HL-60 (cell line): ENCODE data around the gene IL1RL1.

Experiments
- DNase-seq, 2 experiments: peaks; one replicate each; pipeline ENCODE4 v3.0.0-alpha.2; 2010 to 2020; ENCODE audit warnings: low read depth in 1 of 2, low spot score in 1 of 2
- H3K27ac ChIP-seq: fragments of 250-450 bp; sonication (Bioruptor Pico); replicated peaks from 2 replicates; pipeline ENCODE4 v1.5.1; 2020; ENCODE audit warnings: mild to moderate bottlenecking, moderate library complexity
- H3K27me3 ChIP-seq: fragments of 250-450 bp; sonication (Bioruptor Pico); 2 replicates; pipeline ENCODE4 v1.5.1; 2021; ENCODE audit warnings: mild to moderate bottlenecking, moderate library complexity; ENCODE audit not compliant: insufficient read depth, poor library complexity, severe bottlenecking
- H3K4me3 ChIP-seq: replicated peaks from 2 replicates; pipeline ENCODE4 v1.5.1; 2011; ENCODE audit warnings: mild to moderate bottlenecking, control low read depth, low read length; ENCODE audit not compliant: insufficient read depth
- CTCF ChIP-seq: IDR thresholded peaks from one replicate; pipeline ENCODE4 v1.5.1; 2011; ENCODE audit warnings: low read length, control low read depth, inconsistent platforms; ENCODE audit not compliant: insufficient read depth
- GABPA ChIP-seq: IDR thresholded peaks from 2 replicates; pipeline ENCODE4 v1.6.1; 2012; ENCODE audit warnings: low read depth
- POLR2AphosphoS5 ChIP-seq: IDR thresholded peaks from 2 replicates; pipeline ENCODE4 v1.6.1; 2012; ENCODE audit warnings: low read depth
- SPI1 ChIP-seq: IDR thresholded peaks from 2 replicates; pipeline ENCODE4 v1.6.1; 2012; ENCODE audit warnings: low read depth, mild to moderate bottlenecking, borderline replicate concordance
- TF ChIP-seq, protein P1 (sequence below): IDR thresholded peaks from 2 replicates; pipeline ENCODE4 v1.6.1; 2012; ENCODE audit warnings: low read depth; ENCODE audit not compliant: insufficient replicate concordance

IL1RL1 gene

GRCh38 chr2:102277202-102277700 lies 34.1 kb upstream of the IL1RL1 start:
- TF ChIP-seq GABPA = no peak
- TF ChIP-seq CTCF = no peak
- TF ChIP-seq POLR2AphosphoS5 = no peak
- TF ChIP-seq, protein P1, sequence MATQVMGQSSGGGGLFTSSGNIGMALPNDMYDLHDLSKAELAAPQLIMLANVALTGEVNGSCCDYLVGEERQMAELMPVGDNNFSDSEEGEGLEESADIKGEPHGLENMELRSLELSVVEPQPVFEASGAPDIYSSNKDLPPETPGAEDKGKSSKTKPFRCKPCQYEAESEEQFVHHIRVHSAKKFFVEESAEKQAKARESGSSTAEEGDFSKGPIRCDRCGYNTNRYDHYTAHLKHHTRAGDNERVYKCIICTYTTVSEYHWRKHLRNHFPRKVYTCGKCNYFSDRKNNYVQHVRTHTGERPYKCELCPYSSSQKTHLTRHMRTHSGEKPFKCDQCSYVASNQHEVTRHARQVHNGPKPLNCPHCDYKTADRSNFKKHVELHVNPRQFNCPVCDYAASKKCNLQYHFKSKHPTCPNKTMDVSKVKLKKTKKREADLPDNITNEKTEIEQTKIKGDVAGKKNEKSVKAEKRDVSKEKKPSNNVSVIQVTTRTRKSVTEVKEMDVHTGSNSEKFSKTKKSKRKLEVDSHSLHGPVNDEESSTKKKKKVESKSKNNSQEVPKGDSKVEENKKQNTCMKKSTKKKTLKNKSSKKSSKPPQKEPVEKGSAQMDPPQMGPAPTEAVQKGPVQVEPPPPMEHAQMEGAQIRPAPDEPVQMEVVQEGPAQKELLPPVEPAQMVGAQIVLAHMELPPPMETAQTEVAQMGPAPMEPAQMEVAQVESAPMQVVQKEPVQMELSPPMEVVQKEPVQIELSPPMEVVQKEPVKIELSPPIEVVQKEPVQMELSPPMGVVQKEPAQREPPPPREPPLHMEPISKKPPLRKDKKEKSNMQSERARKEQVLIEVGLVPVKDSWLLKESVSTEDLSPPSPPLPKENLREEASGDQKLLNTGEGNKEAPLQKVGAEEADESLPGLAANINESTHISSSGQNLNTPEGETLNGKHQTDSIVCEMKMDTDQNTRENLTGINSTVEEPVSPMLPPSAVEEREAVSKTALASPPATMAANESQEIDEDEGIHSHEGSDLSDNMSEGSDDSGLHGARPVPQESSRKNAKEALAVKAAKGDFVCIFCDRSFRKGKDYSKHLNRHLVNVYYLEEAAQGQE = no peak
- no peak for TF ChIP-seq SPI1
- no peak overlapping the region for H3K4me3 ChIP-seq
- no peaks in the 10 kb centered on the region for H3K27me3 ChIP-seq
- no peak for DNase-seq
- no peak overlapping the region for H3K27ac ChIP-seq

DNA sequence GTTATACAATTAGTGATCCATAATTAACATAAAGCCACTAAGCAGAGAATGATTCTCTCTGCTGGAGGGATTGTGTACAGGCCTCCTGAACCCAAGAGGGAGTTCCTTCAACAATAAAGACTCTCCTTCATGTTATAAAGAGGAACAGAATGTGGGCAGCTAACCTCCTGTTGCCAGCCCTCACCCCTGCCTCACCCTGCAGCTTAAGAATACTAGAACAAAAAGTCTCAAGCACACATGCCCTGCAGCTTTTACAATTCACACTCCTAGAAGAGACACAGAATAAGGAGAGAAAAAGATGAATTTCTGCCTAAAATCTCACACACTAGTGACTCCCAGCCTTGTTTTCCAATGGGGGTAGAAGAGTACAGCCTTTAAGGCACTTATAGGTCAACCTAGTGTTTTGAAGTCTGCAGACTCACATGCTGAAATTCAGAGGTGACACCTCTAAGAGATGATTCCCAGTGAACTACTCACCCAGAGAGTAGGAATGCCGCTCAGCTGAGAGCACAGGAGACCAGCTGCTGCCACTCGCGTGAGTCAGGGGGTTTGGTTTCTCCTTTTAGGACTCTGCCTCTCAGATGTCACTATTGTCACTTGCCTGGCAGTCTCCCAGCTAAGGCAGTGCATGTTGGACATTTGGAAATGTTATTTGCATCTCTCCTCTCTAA lies 32.5 kb upstream of the IL1RL1 start:
- Histone ChIP-seq H3K4me3 (no peak overlapping the region), H3K27me3 (no peaks in the 10 kb centered on the region), H3K27ac (no peak overlapping the region)
- TF ChIP-seq GABPA (no peak), SPI1 (peak; percentile 64; the same call in 1 of the 2 replicates), POLR2AphosphoS5 (no peak), CTCF (no peak)
- TF ChIP-seq, protein P1 = no peak
- DNase-seq = peak in 1 of 2 experiments; percentile 38

GRCh38 chr2:102279391-102279735 lies 32.0 kb upstream of the IL1RL1 start:
- H3K27ac ChIP-seq = no peak overlapping the region
- H3K4me3 ChIP-seq = no peak overlapping the region
- no peak for DNase-seq
- H3K27me3 ChIP-seq = no peaks in the 10 kb centered on the region
- TF ChIP-seq POLR2AphosphoS5 (no peak), SPI1 (no peak), GABPA (no peak), CTCF (no peak)
- TF ChIP-seq, protein P1 = no peak
